Eye (tissue), 1 donor: ENCODE results near the gene UVRAG.

Experiments
- DNase-seq: peaks from one replicate; pipeline ENCODE4 v3.0.0-alpha.2; 2015

The UVRAG gene

DNA sequence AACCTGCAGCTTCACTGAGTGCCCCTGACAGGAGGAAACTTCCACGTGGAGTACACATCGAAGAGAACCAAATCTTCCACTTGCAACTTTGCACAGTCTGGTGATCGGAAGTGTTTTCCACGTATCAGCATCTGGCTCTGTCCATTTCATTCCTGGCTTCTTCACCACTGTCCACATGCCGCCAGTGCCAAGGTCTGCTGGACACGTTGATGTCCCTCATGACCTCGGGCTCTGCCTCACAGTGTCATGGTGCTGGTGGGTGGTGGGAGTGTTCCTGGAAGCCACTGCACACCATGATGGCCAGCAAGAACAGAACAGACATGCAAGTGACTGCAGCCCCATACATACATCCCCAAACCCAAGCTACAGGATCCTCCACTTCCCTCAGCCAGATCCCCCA, 342.9 kb downstream of the UVRAG start:
- no peak for DNase-seq

DNA sequence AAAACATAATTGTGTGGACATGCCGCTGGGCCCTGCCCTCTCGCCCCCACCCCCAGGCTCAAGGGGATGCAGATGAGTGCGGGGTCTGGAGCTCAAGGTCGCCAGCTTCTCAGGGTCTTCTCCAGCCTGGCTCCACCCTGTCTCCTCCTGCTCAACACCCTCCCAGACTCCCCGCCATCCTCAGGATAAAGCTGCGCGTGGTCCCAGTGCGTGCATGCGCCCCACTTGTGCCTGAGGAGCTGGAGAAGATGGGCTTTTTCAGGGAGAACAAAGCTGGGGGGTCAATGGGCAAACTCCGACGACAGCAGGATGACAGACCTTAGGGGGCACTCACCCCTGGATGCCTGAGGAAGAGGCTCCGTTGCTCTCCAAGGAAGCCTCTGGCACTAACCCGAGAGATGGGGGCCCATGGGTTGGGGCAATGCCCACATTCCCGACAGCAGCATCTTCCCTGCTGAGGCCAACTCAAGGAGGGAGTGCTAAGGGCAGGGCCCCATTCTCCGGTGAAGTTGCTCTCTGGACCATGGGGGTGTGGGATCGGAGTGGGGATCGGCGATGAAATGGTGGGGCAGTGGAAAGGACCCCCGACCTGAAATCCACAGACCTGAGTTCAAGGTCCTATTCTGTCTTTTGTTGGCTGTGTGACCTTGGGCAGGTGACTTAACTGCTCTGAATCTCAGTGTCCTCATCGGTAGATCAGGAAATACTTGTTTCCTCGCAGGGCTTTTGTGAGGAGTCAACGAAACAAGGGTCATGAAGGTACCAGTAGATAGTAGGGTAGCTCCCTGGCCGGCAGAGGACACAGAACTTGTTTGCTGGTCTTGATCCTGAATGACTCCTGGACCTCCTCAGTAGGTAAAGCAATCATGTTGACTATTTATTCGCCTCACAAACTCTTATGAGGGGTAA, 343.6 kb downstream of the UVRAG start:
- no peak for DNase-seq

DNA sequence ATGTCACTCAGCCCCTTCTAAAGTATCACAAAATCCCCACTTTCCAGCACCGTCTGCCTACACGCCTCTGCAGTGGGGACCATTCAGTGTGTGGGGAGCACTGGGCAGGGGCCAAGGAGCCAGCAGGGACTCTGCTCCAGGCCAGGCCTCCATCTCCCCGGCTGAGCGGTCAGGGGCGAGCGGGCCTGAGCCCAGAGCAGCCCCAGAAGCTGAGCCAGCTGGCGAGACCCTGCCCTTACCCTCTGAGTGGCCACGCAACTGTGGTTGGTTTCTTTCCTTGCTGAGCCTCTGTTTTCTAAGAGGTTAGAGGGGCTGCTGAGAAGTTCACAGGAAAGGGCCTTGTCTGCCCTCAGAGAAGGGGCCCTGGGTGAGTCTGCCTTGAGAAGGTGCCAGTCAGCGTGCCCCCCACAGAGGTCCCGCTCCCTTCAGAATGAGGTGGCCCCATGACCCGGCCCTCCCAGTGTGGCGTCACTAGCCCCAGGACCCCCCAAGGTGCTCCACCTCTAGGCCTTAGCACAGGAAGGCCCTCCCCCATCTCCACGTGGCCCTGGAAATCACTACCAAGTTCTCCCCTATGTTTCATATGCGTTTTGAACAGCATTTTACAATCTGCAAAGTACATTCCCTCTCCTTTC, 344.4 kb downstream of the UVRAG start:
- DNase-seq, result no peak

DNA sequence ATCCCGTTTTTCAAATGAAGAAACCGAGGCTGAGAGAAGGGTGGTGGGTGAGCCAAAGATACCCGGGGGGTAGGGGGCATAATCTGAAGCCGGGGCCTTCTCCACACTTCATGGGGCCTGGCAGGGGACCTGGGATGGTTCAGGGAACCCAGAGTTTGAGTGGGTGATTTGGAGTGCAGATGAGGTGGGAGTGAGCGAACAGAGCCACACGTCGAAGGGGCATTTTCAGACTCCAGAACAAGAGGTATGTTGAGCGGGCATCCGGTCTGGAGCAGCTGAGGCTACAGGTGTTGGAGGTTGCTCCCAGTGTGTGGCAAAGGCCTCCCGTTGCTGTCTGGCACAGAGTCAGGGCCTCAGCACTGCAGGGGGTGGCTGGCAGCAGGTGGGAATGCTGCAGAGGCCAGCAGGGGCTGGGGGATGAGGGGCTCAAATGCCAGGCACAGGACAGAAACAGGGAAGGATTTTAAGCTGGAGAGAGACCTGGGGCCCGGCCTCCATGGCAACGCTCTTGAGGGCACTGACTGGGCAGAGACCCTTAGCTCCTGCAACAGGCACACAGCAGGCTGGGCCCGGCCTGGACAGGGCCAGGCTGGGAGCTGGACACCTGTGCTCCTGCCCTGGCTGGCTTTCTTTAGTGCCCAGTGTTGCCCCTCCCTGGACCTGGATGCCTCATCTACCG, 345.1 kb downstream of the UVRAG start:
- DNase-seq, result no peak

DNA sequence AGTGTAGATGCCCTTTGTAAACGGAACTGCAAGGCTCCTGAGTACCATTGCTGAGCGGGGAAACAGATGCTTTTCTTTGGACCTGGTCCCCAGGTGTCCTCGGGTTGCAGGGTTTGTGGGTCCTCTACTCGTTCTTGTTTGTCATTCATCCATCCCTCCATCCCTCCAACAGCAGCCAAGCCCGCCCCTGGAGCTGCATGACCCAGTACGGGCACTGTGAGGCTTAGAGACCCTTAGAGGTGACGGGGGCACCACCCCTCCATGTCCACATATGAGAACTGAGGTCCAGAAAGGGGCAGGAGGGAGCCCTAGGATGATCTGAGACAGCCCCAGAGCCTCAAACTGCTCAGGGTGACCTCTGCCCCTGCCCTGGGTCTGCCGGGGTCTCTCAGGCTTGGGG, 345.8 kb downstream of the UVRAG start:
- no peak for DNase-seq

DNA sequence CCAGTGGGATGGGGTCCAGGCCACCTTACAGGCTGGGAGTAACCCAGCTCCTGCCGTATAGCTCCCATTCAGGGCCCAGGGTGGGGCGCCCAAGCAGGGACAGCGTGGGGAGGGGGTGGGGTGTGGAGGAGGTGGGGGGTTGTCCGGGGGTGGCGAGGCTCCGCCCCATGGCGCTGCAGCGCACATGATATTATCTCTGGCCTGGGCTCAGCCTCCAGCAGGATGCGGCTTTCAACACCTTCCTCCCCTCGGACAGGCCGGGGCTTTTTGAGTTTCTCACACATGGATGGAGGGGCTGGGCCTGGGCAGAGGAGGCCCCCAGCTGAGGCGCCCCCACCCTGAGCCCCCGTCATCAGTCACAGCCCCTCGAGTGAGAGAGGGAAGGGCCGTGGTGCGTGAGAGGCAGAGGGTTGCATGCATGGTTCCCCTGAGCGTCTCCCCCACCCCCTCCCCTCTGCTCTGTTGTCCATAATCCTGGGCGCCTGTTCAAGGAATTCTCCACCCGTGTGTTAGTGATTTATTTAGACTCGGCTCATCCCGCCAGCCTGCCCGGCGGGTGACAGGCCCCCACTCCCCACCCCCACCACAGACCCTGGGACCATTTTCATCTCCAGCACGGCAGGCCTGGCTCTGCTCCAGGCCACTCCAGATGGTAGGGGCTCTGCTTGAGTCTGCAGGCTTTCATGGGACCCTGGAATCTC, 346.4 kb downstream of the UVRAG start:
- DNase-seq, result peak; percentile 85

DNA sequence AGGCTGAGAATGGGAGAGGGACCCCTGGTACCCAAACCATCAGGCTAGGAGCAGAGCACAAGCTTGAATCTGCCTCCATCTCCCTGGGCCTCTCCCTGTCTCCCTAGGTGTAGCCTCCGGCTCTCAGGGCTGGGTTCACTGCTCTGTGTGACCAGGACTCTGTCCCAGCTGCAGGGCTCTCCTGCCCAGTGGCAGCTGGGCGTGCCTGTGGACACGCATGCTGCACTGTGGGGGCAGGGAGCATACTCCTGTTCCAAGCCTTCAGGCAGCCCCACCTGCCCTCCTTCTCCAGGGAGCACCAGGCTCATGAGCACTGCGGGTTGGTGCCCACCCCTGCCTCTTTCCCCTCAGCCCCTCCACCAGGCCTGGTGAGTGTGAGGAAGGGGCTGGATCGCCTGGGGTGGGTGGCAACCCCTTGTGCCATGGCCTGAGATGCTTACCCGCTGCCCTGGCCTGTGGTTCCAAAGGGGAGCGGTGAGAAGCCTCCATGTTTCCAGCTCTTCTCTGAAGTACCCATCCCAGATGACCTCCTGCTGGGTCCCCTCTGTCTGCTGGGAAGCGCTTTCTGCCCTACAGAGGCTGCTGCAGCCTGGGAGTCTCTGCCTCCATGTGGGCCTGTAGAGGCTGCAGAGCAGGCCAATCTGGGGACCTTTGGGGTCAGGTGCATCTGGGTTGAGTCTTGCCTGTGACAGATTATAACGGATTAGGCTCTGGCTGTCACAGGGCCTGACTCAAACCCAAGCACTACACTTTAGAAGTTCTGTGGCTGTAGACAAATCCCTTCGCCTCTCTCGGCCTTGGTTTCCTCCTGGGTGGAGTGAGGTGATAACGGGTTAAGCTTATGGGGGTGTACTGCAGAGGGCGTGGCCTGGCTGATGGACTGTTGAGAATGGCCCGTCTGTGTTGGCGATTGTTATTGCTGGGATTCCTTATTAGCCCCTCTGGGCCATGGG, 347.6 kb downstream of the UVRAG start:
- DNase-seq, result no peak

DNA sequence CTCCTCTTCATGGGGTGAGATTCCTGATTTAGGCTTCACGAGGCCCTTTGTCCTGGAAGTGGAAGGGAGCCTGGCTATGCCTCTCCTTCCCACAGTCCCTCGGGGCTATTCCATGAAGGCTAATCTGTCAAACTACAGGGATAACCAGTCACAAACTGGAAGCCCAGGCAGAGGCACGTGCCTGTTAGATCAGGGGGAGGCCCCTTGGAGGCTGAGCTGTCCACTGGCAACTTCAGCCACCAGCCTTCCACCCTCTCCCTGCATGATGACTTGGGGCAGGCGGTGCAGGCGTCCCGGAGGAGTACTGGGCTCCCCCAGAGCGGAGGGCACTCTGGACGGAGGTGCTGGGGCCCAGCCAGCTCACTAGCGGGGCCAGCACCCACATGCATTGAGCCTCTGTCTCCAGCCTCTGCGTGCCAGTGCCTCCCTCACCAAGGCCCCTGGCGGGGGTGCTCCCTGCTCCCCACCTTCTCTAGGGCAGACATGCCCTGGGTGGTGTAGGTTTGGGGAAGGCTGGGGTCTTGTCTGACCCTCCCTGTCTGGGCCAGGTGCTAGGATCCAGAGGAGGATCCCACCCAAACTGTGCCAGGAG, 348.4 kb downstream of the UVRAG start:
- DNase-seq, result no peak

DNA sequence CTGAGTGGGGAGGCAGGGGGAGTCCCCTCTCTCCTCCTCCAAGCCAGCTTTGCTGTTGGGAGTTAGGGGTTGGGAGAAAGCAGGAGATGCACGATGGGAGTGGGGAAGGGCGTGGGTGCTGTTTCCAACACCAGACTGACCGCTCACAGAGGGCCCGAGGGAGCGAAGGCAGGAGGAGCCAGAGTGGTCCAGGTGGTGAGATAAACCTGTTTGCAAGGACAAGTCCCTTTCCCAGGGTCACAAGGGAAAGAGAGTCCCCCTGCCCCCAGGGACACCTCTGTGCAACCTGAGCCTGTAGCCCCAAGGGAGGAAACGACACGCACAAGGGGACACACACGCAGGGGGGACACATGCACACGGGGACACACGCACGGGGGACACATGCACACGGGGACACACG, 349.1 kb downstream of the UVRAG start:
- no peak for DNase-seq

DNA sequence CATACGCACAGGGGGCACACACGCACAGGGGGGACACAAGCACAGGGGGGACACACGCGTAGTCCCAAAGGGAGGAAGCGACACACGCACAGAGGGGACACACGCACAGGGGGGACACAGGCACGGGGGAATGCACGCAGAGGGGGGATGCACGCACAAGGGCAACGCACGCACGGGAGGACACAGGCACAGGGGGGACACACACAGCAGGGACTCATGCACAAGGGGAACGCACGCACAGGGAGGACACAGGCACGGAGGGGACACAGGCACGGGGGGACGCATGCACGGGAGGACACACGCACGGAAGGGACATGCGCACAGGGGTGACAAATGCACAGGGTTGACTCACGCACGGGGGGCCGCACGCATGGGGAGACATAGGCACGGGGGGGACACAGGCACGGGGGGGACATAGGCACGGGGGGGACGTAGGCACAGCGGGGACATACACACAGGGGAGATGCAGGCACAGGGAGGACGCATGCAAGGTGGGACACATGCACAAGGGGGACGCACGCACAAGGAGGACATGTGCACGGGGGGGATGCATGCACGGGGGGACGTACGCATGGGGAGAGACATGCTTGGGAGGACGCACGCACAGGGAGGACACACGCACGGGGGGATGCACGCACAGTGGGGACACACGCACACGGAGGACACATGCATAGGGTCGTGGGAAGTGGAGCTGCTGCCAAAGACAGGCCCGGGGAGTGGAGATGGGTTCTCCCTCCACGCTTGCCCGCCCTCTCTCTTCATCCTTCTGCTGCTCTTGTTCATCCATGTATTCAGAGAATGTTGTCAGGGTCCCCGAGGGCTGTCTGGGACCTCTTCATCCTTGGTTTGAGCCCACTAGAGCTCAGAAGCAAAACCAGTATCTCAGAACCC, 350.1 kb downstream of the UVRAG start:
- DNase-seq, result no peak

DNA sequence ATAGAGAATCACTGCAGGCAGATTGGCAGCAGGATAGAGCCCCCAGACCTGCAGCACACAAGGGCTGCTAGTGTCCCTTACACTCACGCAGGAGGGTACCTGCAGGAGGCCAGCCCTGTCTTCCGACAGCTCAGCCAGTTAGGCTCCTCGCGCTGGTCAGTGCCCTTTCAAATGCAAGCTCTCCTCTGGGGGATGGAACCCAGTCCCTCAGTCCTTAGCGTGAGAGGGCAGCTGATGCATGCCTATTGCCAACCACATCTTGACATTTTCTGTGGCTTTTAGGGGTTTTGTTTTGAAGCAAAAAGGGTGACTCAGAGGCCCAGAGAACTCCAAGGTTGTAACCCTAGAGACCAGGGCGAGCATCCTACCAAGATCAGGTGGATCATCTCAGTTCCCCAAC, 351.3 kb downstream of the UVRAG start:
- DNase-seq, result no peak

DNA sequence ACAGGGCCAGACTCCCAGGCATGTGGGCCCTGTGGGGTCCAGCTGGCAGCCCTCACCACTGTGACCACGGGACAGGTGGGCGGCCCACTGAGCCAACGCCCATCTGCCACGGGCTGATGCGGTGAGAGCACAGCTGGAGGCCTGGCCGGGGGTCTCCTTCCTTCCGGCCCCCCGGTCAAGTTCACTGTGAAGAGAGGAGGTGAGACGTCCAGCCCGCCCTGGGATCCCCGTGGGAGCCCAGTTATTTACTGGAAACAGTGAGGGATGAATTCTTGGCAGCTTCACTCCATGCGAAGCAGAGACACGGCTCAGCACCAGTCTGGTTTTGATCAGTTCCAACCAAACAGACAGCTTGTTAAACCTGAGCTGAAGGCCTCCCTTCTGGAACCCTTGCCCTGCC, 352.6 kb downstream of the UVRAG start:
- DNase-seq, result no peak

DNA sequence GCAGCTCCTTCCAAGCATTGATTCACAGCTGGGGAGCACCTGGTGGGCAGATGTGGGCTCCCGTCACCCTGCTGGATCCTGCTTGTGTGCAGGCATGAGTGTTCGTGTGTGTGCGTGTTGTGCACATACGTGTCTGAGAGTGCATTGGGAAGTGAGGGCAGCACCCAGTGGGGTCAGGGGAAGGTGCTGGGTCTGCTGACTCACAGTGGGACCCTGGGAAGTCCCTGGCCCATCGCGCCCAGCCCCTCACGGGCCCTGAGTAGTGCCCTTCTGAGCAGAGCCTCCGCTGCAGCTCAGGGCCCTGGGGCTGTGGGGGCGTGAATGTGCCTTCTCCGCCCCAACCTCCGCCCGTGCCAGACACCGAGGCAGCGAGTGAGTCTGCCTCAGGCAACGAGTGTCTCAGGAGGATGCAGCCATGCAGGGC, 354.5 kb downstream of the UVRAG start:
- no peak for DNase-seq

DNA sequence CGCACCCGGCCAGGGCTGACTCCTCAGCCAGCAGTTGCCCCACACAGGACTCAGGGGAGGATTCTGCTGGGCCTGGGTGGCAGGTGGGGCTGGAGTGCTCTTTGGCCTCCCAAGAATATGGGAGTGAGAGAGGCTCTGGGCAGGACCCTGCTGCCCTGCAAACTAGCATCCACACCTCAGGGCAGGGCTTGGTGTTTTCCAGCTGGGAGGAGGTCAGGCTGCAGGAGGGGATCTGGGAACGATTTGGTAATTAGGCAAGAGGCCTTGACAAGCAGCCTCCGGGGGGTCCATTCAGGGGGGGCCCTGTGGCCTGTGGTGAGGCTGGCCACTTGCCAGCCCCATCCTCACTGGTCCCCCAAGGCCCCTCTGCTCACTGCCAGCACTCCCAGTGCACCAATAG, 355.5 kb downstream of the UVRAG start:
- no peak for DNase-seq

DNA sequence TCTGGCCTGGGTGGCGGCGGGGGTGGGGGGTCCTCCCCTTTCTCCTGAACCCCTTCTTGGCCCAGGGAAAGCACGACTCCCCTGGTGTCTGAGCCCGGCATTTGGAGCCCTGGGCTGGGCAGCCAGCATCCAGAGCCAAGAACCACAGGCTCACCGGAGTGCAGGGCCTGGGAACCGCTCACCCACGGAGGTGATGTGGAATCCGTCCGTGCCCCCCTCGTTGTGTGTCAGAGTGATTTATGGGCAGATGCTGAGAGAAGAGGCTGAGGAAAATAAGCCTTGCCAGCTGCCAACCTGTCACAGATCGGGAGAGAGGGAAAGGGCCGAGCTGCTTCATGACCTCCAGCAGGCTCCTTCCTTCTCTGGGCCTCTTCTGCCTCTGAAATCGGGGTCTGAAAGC, 357.6 kb downstream of the UVRAG start:
- no peak for DNase-seq

DNA sequence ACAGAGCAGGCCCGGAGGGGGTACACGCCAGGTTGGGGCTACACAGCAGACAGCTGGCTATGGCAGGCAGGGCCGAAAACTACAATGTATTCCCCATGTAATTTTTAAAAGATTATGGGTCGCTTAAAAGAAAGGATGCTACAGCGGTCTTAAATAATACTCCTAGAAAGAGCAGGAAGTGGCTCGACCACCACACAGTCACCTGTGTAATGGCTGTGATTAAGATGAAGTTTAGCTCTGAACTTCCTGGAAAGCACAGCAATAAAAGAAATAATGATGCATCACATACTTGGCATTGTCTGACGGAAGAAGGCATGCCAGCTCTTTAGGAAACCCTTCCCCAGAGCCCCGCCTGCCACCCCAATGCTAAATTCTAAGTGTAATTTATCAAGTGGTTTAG, 358.7 kb downstream of the UVRAG start:
- no peak for DNase-seq

DNA sequence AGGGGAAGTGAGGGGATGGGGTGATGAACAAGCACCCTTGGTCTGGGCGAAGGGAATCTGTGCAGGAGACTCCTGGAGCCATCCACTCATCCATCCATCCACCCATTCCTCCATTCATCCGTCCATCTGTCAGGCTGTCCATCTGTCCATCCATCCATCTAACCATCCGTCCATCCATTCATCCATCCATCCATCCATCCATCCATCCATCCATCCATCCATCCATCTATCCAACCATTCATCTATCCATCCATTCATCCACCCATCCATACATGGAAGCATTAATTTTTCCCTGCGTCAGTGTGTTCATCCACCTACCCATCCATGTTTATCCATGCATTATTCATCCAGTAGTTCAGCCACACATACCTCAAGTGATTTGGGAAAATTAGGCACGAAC, 359.3 kb downstream of the UVRAG start:
- DNase-seq, result no peak

DNA sequence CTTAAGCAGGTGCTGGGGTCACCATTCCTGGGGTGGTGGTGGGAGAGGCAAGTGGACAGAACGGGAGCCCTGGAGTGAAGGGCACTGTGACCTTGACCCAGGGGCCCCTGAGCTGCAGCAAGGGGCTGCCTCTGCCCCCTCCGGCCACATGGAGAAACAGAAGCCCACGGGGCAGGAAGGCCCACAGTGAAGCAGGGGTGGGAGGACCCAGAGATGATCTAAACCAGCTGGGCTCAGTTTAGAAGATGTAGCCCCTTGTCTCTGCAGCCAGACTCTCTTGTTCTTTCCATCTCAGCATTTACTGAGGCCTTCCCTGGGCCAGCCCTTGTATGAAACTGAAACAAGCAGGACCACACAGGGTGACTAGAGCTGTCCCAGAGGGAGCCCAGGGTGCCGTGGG, 360.8 kb downstream of the UVRAG start:
- no peak for DNase-seq

DNA sequence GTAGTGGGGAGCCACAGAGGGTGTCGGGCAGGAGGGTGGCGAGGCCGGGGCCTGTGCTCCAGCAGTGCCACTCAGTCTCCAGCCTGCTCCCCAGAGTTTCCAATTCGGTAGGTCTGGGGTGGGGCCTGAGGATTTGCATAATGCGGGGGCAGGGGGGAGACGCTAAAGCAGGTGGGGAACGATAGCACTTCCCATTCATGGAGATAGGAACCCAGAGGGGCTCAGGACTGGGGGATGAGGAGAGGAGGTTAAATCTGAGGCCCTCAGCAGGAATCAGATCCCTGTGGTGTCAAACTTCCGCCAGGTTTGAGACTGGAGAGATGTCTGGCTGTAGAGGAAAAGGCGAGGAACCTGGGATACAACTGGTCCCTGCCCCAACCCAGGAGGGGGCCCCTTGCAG, 361.5 kb downstream of the UVRAG start:
- DNase-seq, result no peak

DNA sequence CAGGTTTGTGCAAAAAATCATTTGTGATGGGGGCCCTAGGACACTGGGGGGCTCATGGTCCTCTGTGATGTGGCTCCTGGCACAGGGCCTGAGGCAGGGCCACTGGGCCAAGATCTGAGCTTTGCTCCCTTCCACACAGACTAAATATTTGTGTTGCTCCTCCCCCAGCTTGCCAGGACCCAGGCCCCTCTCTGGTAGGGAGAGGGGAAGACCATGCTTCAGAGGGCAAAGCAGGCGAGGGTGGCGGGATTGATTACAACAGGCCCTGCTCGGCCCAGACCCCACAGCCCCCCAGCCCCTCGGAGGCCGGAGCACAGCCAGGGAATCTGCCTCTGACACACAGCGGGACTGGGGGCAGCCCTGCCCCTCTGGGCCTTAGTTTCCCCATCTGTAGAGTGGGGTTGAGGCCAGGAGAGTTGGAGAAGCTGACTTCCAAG, 362.3 kb downstream of the UVRAG start:
- no peak for DNase-seq

DNA sequence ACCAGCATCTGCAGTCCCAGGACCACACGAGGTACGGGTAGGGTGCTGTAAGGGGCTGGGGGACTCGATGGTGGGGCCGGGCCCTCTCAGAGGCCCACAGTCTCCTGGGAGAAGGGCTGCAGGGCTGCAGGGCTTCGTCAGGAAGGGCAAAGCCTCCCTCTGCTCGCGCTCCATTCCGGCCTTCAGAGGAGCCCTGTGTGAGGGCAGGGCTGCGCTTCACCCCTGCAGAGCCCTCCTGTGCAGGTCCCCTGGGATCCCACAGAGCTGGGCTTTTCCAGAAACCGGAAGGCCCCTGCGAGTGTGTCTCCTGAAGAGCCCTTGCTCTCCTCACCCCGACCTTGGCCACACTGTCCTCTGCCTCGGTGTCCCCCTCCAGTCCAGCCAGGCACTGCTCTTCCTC, 364.1 kb downstream of the UVRAG start:
- DNase-seq, result no peak
